Bronchial epithelial cell (primary cell): ENCODE data around the gene CADM2. TPM values are rescaled to one million over a fixed set of nuclear protein-coding genes. Genes with fewer than 3 reads are reported as not detected.

Source experiments
- DNase-seq: peaks from one replicate; pipeline ENCODE4 v3.0.0-alpha.2; 2010; ENCODE audit warnings: low read depth
- FAIRE-seq: peaks from 2 replicates; lab custom pipeline; 2011; peaks lifted over from hg19 to GRCh38; lab: Jason Lieb, UNC
- H3K27me3 ChIP-seq: 2 replicates; pipeline ENCODE4 v1.5.1; 2011; ENCODE audit warnings: low read length; ENCODE audit not compliant: control insufficient read depth, insufficient read depth
- H3K36me3 ChIP-seq: 2 replicates; pipeline ENCODE4 v1.5.1; 2011; ENCODE audit warnings: low read length; ENCODE audit not compliant: control insufficient read depth, insufficient read depth
- H3K4me3 ChIP-seq: 2 replicates; pipeline ENCODE4 v1.5.1; 2011; ENCODE audit warnings: mild to moderate bottlenecking, low read depth, low read length, control low read depth
- total RNA-seq: library from RNA; depleted of rRNA; stranded (reverse); fragments of >200 nt; gene quantifications from 2 replicates; pipeline ENCODE4 v1.2.1, GENCODE V29; 2014
- TF ChIP-seq, protein P1 (sequence below): IDR thresholded peaks from 2 replicates; pipeline ENCODE4 v1.5.1; 2011; ENCODE audit warnings: mild to moderate bottlenecking, moderate library complexity, low read length, control low read depth, inconsistent platforms; ENCODE audit not compliant: insufficient read depth, severe bottlenecking

The CADM2 gene
- total RNA-seq, 1 donor from 2014 or later = under 0.01 TPM

DNA sequence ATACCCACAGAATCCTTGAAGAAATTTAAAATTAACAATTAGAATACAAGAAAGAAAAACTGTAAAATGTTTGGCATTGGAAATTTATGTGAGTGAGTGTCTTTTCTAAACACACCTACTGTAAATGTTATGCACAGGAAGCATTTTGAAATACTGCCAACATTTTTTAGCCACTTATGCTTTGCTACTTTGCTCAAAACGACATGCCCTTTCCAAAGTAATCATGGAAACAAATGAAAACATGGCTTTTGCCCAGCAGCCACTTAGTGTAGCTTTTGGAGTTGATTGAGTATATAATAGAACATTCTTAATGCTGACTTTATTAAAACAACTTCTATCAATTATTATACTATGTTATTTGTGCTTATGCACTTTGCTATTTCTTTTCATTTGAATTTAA is 823.0 kb downstream of the CADM2 start:
- FAIRE-seq (no peak), DNase-seq (peak; percentile 18)
- no peaks in the 10 kb centered on the region for H3K36me3 ChIP-seq
- H3K4me3 ChIP-seq = no peak overlapping the region
- TF ChIP-seq, protein P1, sequence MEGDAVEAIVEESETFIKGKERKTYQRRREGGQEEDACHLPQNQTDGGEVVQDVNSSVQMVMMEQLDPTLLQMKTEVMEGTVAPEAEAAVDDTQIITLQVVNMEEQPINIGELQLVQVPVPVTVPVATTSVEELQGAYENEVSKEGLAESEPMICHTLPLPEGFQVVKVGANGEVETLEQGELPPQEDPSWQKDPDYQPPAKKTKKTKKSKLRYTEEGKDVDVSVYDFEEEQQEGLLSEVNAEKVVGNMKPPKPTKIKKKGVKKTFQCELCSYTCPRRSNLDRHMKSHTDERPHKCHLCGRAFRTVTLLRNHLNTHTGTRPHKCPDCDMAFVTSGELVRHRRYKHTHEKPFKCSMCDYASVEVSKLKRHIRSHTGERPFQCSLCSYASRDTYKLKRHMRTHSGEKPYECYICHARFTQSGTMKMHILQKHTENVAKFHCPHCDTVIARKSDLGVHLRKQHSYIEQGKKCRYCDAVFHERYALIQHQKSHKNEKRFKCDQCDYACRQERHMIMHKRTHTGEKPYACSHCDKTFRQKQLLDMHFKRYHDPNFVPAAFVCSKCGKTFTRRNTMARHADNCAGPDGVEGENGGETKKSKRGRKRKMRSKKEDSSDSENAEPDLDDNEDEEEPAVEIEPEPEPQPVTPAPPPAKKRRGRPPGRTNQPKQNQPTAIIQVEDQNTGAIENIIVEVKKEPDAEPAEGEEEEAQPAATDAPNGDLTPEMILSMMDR = no peak
- no peaks in the 10 kb centered on the region for H3K27me3 ChIP-seq

DNA sequence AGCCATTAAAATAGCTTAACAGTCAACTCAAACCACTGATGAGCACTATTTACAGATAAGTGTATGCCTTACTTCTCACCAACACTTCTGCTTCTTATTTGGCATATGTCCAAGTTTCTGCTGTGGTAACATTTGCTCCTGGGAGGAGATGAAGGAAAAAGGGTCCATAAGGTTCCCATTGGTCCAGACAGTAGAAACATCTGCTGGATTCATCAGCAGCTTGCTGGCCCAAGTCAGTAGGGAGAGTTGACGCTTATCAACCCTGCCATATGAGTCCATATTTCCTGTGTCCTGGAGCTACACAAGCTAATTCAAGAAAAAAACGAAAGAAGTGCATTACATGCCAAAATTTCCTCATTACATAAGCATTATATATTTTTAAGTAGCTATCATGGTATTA is 824.5 kb downstream of the CADM2 start:
- no peaks in the 10 kb centered on the region for H3K27me3 ChIP-seq
- DNase-seq (no peak), FAIRE-seq (no peak)
- H3K4me3 ChIP-seq = no peak overlapping the region
- no peaks in the 10 kb centered on the region for H3K36me3 ChIP-seq
- TF ChIP-seq, protein P1 = no peak

DNA sequence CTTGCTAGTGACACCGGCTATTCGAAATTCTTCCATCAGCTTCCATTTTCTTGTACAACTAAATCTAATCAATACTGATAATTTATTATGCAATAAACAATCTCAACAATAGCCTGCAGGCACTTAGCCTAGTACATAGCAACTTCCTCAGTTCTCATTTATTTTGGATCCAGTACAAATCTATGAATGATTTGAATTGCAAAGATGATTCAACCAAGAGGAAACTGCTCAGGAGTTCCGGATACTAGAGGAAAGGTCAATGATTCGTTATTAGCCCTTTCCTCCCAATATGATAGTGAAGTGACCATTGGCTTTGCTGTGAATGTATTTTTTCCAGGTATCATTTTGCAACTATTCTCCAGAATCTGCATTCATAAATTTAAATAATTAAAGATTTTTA is 827.0 kb downstream of the CADM2 start:
- no peak overlapping the region for H3K4me3 ChIP-seq
- peak; percentile 55 for DNase-seq
- TF ChIP-seq, protein P1 = no peak
- H3K27me3 ChIP-seq = no peaks in the 10 kb centered on the region
- FAIRE-seq = no peak
- no peaks in the 10 kb centered on the region for H3K36me3 ChIP-seq

DNA sequence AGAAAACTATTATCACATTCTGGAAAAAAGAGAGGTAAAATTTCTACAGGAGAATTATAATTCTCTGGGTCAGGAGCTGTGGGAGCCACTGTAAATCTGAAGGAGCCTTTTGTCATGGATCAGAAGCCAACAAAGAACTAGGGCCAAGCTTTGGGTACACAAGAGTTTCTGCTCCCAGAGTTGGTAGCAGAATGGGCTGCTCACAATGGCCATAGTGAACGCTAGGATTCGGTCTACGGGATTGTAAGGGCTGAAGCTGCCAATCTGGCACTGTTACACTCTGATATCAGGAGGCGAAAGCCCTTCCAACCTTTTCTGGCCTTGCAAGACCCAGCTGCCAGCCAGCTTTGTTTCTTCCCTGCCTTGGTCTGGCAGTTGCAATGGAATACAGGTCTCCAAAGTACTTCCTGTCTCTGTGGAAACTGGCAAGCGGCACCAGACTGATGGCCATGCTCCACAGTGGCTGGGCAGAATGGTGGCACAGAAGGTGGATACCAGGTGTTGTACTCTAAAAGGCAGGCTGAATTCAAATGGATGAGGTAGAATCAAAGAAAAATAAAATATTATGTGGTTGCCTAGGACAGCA is 831.7 kb downstream of the CADM2 start:
- TF ChIP-seq, protein P1 = no peak
- Histone ChIP-seq H3K4me3 (no peak overlapping the region), H3K27me3 (no peaks in the 10 kb centered on the region), H3K36me3 (no peaks in the 10 kb centered on the region)
- no peak for DNase-seq
- no peak for FAIRE-seq

DNA sequence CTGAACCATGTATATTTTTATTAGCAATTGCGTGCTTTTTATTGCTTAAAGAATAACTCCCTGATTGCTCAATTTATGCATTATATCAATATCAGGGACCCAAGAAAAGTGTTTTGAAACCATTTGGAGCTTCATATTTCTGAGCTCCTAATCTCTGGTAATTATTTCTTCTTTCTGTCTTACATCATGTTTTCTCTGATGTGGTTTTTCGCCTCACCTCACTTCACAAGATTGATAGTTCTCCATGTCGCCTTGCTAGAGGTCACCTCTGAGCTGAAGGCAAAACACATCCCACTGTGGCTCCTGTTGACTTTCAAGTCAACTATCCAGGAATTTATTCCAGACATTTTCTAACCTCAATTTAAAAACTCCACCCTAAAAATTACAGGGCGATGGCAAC is 837.4 kb downstream of the CADM2 start:
- H3K36me3 ChIP-seq = no peaks in the 10 kb centered on the region
- DNase-seq = no peak
- H3K27me3 ChIP-seq = no peaks in the 10 kb centered on the region
- H3K4me3 ChIP-seq = no peak overlapping the region
- FAIRE-seq = no peak
- TF ChIP-seq, protein P1 = no peak

DNA sequence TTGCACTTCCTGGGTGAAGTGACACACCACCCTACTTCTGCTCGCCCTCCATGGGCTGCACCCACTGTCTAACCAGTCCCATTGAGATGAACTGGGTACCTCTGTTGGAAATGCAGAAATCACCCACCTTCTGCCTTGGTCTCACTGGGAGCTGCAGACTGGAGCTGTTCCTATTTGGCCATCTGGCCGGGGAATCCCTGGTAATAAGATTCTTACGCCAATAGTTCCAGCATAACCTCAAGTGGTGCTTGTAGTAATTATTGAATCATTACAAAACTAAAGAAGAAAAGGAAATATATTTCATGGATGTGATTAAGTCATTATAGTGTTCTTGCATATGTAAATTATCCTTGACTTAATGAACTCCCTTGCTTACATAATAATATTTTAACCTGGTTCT is 841.9 kb downstream of the CADM2 start:
- DNase-seq (no peak), FAIRE-seq (no peak)
- no peak overlapping the region for H3K4me3 ChIP-seq
- H3K27me3 ChIP-seq = no peaks in the 10 kb centered on the region
- TF ChIP-seq, protein P1 = no peak
- H3K36me3 ChIP-seq = no peaks in the 10 kb centered on the region
